ENCODE data around the gene RGS18. TPM values are rescaled to one million over a fixed set of nuclear protein-coding genes. Genes with fewer than 3 reads are reported as not detected.

The RGS18 gene
- polyA plus RNA-seq, 3 donors: 1.9 to 2.7 (median 1.9) TPM

Other genes starting within 250 kb of the RGS18 start
- not detected for gene RGS21, start 158.5 kb downstream of the RGS18 start, polyA plus RNA-seq (ENCODE audit: insufficient read length in 3 of 3)